Hindlimb muscle (tissue), 1 donor: ENCODE data around the gene CCNY. TPM values are rescaled to one million over a fixed set of nuclear protein-coding genes. Genes with fewer than 3 reads are reported as not detected.

Experiments used
- DNase-seq: peaks from one replicate; pipeline ENCODE4 v3.0.0-alpha.2; 2013
- polyA plus RNA-seq: library from polyadenylated mRNA; unstranded; fragments of 120-200 nt; gene quantifications from one replicate; pipeline ENCODE4 v1.2.1, GENCODE V29; 2013; ENCODE audit not compliant: insufficient read length

Gene CCNY
- polyA plus RNA-seq, 1 donor: 86.3 TPM

GRCh38 chr10:35567951-35568350, 231.6 kb downstream of the CCNY start:
- DNase-seq: no peak

- DNase-seq: no peak
These were observed 232.2 kb downstream of the CCNY start for GRCh38 chr10:35568483-35569015.

GRCh38 chr10:35569111-35569707, 232.9 kb downstream of the CCNY start:
- DNase-seq: no peak

GRCh38 chr10:35569836-35570235, 233.5 kb downstream of the CCNY start:
- DNase-seq: no peak

- DNase-seq: no peak
These were observed 234.1 kb downstream of the CCNY start for GRCh38 chr10:35570397-35570796.

GRCh38 chr10:35572583-35572982, 236.3 kb downstream of the CCNY start:
- DNase-seq: no peak

- DNase-seq: no peak
These were observed 237.5 kb downstream of the CCNY start for GRCh38 chr10:35573796-35574195.

GRCh38 chr10:35574924-35575352, 238.6 kb downstream of the CCNY start:
- no peak for DNase-seq

GRCh38 chr10:35575640-35576039, 239.3 kb downstream of the CCNY start:
- DNase-seq: no peak

- DNase-seq: no peak
These were observed 240.4 kb downstream of the CCNY start for GRCh38 chr10:35576730-35577129.

- DNase-seq: no peak
These were observed 241.8 kb downstream of the CCNY start for GRCh38 chr10:35577926-35578617.

- DNase-seq: no peak
These were observed 242.3 kb downstream of the CCNY start for GRCh38 chr10:35578618-35578956.

GRCh38 chr10:35579116-35579515, 242.8 kb downstream of the CCNY start:
- DNase-seq: no peak

GRCh38 chr10:35579726-35580422, 243.6 kb downstream of the CCNY start:
- no peak for DNase-seq

- no peak for DNase-seq
These were observed 244.1 kb downstream of the CCNY start for GRCh38 chr10:35580423-35580770.

GRCh38 chr10:35581655-35582054, 245.3 kb downstream of the CCNY start:
- DNase-seq: no peak

- no peak for DNase-seq
These were observed 248.6 kb downstream of the CCNY start for GRCh38 chr10:35584946-35585345.

- no peak for DNase-seq
These were observed 249.0 kb downstream of the CCNY start for GRCh38 chr10:35585356-35585755.

- DNase-seq: no peak
These were observed 249.7 kb downstream of the CCNY start for GRCh38 chr10:35585903-35586535.

GRCh38 chr10:35588836-35589235, 252.5 kb downstream of the CCNY start:
- DNase-seq: no peak

- no peak for DNase-seq
These were observed 256.1 kb downstream of the CCNY start for GRCh38 chr10:35592441-35592840.

- no peak for DNase-seq
These were observed 258.1 kb downstream of the CCNY start for GRCh38 chr10:35594115-35595079.
